ENCODE data around the gene ZBTB46. TPM values are rescaled to one million over a fixed set of nuclear protein-coding genes. Genes with fewer than 3 reads are reported as not detected.
"Not testable (repeated sequence)": the region's sequence is repeated elsewhere in the genome, so short reads cannot be mapped to it uniquely, and the experiment has no call there.

ZBTB46 gene
- total RNA-seq, 1 donor from 2014 or later, result 30.2 TPM

DNA sequence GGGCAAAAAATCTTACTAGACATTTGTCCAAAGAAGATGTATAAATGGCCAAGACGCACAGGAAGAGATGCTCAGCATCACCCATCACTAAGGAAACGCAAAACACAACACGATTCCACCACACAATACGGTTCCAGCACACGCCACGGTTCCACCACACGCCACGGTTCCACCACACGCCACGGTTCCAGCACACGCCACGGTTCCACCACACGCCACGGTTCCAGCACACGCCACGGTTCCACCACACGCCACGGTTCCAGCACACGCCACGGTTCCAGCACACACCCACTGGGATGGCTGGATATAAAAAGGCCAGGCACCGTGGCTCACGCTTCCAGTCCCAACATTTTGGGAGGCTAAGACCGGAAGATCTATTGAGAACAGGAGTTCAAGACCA is 54.2 kb downstream of the ZBTB46 start:
- intact Hi-C loops (cut with DNase I); DNase-seq (ENCODE audit: low spot score); ATAC-seq: not testable (repeated sequence)

DNA sequence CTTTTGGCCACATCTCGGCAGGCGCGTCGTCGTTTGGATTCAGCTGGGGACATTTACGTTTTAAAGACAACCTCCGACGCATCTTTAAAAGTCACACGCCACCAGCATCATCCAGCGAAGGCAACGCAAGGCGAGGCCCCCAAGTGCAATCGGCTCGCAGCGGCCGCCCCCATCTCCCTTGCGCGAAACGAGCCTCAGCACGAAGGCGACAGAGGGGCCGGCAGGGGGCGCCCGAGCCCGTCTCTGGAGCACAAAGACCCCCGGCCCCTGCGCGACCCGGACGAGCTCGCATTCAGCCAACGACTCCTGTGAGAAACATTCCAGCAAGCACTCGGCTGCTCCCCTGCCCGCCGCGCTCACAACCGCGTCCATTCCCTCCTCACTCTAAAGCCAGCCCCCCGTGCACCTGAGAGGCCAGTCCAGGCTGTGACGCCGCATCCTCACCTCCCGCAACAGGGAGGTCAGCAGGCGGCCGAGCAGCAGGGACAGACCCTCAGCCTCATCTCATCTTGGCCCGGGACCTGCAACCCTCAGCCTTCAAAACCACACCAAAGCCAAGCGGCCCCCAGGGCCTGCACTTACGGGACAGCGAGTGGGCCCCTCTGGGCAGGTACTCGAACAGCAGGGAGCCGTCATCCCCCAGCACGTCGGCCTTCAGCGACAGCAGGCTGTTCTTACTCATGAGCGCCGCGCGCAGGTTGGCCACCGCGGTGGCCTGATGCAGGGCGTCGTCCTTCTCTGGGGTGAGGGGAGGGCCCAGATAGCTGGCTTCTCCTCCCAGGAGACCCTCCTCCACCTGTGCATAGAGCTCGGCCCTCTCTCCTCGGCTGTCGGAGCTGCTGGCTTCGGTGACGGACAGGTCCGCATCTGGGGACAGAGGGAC is 55.7 kb downstream of the ZBTB46 start:
- DNase-seq (ENCODE audit: low spot score) (no peak), ATAC-seq (peak; percentile 62)
- intact Hi-C loops (cut with DNase I), result no loop called here

DNA sequence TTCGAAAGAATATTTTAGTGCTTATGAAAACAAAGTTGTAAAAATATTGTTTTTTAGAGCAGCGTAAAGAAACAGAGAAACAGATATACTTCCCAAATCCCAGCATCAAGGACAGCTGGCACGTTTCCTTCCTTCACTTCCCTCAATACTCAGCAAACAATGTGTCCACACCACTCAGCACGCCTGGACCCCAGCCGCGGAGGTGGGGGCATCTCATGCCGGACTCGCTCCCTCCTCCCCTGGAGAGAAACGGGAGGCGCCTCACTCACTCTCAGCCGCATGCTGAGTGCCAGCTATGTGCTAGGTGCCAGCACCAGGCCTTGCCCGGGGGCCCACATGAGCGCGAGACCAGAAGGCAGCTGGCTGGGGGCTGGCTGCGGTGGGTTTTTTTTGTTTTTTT is 56.8 kb downstream of the ZBTB46 start:
- DNase-seq (ENCODE audit: low spot score) (no peak), ATAC-seq (no peak)
- intact Hi-C loops (cut with DNase I), result no loop called here

DNA sequence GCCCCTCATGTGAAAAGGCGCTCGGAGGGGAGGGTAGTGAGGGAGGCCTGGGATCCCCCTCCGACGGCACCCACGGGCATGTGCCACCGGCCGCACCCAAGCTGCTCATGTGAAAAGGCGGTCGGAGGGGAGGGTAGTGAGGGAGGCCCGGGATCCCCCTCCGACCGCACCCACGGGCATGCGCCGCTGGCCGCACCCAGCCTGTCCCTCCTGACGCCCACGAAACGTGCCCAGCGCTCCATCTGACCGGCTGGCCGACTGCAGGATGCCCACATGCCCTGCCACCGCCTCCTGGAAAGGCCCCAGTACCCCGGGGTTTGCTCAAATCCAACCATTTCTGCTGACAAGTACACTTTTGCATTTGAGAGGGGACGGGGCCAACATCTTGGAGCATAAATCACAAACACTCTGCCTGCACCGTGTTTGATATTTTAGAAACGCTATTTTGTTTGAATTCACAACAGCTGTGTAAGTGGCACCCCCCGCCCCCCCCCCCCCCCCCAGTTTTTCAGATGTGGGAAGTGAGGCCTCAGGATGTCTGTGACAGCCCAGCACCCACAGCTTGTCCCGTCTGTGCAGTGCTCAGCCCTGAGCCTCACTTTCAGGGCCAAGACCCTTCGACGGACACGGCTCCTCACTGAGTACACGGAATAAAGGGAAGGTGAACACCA is 57.4 kb downstream of the ZBTB46 start:
- intact Hi-C loops (cut with DNase I), result no loop called here
- DNase-seq (ENCODE audit: low spot score), result no peak
- no peak for ATAC-seq

DNA sequence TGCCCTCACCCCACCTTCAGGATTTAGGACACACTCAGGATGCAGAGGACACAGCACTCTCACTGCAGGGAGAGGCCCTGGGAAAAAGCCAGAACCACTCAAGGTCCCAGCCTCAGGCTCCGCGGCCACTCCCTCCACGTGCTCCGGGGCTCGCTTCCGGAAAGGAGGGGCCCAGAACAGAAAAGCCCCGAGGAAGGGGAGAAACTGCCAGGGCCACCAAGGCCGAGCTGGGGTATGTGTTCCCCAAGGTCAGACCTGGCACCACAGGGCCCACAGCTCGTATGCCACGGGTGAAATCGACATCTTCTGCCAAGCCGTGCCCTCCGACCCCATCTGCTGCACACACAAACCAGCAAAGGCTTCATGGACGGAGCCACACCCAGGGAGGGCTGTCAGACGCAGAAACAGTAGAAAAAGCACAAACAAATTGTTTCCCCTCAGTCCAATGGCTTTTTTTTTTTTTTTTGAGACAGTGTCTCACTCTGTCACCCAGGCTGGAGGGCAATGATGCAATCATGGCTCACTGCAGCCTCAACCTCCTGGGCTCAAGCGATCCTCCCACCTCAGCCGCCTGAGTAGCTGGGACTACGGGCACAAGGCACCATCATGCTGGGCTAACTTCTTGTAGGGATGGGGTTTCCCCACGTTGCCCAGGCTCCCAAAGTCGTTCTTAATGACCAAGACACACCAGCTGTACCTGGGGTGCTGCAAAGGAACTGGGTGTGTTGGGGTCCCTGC is 58.1 kb downstream of the ZBTB46 start:
- intact Hi-C loops (cut with DNase I), result no loop called here
- DNase-seq (ENCODE audit: low spot score), result no peak
- peak; percentile 41 for ATAC-seq

DNA sequence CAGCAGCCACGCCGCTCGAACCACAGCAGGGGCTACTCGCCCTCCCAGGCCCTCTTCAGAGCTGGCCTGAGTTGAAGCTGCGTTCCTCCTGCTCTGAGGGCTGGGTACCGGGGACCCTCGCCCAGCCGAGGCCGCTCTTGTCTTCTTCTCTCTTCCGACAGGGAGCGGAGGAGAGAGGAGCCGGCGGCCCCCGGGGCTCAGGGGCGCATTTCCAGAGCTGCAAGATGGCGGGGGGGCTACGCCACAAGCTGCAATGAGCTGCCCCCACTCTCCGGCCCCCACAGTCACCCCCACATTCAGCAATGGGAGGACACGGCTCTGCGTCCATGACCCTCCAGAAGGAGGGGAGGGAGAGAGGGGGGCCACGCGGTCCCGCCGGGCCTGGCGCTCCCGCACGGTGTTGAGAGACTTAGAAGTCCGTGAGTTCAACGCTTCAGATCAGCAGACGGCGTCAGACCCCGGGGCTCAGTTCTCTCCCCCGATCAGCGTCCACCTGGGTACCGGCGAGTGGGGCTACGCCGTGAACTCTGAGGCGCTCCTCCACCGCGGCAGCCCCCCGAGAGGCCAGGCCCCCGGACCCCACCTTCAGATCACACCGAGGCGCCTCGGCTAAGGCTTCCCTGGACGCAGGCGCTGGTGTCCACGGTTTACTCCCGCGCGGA is 59.9 kb downstream of the ZBTB46 start:
- intact Hi-C loops (cut with DNase I), result no loop called here
- no peak for DNase-seq (ENCODE audit: low spot score)
- no peak for ATAC-seq

DNA sequence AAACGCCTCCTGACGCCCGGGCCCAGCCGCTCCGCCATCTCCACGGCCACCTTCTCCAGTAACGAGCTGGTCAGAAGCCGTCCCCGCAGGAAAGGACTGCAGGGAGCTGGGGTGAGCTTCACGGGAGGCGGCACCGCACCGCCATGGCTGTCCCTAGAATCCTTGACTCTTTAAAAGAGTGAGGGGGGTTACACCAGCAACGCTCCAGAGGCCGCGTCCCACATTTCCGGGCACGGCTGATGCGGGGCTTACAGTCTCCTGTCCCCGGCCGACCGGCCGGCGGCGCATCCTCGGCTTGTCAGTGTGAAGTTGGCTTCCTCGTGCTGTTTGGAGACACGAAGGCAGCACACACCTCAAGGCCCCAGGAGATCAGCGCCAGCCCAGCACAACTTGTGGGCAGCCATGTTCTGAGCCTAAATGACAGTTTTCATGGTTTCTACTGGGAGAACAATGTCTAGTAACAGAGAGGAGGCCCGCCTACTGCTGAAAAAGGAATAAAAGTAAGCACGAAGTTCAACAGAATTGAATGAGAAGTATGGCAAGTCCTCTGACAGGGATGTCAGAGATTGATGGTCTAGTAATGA is 61.1 kb downstream of the ZBTB46 start:
- intact Hi-C loops (cut with DNase I), result no loop called here
- ATAC-seq, result no peak
- no peak for DNase-seq (ENCODE audit: low spot score)

DNA sequence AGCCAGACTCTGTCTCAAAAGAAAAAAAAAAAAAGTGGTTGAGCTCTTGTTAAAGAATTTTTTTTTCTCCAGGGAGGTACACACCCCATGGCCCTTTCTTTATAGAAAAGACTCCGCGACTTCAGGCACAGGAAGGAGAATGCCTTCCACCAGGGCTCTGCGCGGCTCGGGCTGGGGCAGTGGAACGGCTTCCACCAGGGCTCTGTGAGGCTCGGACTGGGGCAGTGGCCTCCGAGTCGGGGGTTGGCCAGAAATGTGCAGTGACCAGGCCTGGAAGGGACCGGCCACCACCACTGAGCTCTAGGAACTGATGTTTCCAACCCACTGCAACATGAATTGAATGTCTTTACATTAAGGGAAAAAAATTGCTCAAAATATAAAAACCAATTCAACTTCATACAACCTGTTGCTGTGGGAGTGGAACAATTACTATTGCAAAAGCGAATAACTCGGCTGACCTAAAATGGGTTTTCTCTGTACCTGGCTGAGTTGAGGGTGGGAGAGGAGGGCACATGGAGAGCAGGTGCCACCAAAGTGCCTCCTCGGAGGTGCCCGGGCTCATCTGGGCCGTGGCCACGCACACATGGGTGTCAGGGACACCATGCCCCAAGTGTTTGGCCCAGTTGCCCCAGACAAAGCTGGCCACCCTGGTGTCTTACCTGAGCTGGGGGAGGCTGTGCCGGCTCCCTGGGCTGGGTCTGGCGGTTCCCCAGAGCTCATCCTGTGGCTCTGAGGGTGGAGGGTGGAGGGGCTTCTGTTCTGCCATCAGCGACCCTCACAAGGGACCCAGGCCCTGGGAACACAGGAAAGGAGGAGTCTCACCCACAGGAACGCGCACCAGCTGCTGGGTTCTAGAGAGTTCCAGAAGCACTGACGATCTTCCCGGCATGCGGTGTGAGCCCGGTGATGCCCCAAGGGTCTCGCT is 62.2 kb downstream of the ZBTB46 start:
- intact Hi-C loops (cut with DNase I), result no loop called here
- no peak for DNase-seq (ENCODE audit: low spot score)
- ATAC-seq, result no peak

DNA sequence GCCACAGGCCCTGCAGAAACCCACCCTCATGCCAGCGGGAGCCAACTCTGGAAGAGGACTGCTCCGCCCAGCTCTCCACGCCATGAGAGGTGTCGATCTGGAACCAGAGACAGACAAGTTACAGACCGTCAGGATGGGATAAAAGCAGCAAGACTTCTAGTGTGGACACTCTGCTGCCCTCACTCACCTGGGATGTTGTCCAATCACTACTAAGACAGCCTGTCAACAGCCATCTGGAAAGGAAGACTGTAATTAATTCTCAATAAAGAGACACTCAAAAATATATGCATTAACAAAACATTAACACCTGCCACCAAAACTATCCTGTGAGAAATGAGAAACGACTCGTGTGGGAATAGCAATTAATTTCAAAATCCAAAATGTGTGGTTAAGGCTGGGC is 63.2 kb downstream of the ZBTB46 start:
- no peak for ATAC-seq
- no peak for DNase-seq (ENCODE audit: low spot score)
- intact Hi-C loops (cut with DNase I), result no loop called here

DNA sequence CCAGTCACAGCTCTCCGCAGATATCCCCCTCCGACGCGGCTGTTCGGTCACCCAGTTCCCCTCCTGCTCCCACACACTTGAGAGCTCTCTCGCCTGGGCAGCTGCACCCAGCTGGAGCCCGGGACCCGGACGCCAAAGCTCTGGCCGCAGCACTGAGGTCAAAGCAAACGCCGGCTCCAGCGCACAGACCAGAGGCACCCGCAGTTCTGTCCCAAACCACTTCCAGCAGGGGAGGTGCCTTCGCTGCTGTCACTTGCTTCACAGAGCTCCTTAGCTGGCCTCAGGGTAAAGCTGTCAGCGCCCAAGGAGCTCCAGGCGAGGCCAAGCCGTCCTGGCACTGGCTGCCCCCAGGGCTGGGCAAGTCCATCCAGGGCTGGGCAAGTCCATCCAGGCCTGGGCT is 63.6 kb downstream of the ZBTB46 start:
- DNase-seq (ENCODE audit: low spot score) (no peak), ATAC-seq (no peak)
- intact Hi-C loops (cut with DNase I), result no loop called here

DNA sequence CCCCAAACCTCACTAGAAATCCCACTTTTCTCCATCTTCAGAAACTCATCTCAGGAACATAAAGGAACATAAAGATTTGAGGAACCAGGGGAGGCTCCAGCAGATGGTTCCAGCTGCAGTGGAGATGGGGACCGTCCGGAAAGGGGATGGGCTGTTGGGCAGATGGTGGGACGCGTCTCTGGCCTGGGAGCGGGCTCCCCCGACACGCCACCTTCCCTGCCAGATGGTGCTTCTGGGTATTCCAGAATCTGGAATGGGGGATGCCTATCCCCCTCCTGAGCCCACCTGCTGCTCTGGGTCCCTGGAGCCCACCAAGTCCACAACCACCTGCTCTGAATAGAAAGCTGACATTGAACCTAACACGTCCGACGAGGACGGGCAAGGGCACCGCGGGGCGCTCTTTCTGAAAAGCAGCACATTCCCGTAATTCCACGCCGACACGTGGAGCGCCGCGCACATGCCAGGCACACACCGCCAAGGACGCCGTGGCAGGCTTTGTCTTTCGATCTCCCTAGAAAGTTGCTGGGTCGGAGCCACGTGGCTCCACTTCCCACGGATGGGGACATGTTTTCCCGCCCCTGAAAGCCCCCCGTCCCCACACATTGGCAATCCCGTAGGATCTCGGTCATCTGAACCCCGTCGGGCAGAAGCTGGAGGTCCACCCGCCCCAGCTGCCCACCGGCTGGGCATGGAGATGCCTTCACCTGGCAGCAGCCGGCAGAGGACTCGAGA is 64.2 kb downstream of the ZBTB46 start:
- DNase-seq (ENCODE audit: low spot score) (no peak), ATAC-seq (no peak)
- intact Hi-C loops (cut with DNase I), result no loop called here

DNA sequence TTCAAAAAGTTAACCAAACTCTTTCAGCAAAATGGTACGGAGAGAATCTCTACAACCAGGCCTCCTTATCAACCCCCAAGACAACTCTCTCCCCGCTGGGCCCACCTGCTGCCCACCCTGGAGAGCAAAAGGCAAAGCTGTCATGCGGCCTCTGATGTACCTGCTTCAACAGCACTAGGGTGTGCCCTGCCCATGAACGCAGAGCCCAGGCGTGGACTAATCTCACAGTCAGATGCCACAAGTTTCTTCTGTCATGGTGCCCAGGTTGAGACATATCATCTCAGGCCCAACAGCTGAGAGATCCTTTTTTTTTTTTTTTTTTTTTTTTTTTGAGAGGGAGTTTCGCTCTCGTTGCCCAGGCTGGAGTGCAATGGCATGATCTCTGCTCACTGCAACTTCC is 65.2 kb downstream of the ZBTB46 start:
- intact Hi-C loops (cut with DNase I), result no loop called here
- DNase-seq (ENCODE audit: low spot score), result no peak
- no peak for ATAC-seq

DNA sequence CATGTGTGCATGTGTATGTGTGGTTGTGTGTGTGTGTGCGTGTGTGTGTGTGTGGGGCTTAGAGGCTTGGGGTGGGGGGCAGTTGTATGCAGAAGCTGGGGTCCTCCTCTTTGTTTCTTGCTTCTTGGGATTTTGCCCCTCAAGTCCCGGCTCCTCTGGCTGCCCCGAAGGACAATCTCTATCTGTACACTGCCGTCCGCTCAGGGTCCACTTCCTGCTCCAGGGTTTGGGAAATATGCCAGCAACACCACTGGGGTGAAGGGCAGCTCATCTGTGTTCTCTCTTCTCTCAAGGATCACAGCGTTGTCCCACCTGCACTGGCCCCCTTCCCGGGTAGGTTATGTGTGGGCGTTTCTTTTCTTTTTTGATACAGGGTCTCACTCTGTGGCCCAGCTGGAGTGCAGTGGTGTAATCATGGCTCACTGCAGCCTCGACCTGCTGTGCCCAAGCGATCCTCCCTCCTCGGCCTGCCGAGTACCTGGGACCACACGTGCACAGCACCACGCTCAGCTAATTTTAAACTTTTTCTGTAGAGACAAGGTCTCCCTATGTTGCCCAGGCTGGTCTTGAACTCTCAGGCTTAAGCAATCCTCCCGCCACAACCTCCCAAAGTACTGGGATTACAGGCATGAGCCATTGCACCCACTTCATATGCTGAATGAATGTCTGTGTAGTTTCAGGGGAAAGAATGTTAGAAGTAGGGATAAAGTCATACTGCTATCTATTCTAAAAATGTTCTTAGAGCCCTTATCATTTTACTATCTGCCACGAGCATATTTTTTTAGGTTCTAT is 65.8 kb downstream of the ZBTB46 start:
- intact Hi-C loops (cut with DNase I), result no loop called here
- no peak for DNase-seq (ENCODE audit: low spot score)
- no peak for ATAC-seq

DNA sequence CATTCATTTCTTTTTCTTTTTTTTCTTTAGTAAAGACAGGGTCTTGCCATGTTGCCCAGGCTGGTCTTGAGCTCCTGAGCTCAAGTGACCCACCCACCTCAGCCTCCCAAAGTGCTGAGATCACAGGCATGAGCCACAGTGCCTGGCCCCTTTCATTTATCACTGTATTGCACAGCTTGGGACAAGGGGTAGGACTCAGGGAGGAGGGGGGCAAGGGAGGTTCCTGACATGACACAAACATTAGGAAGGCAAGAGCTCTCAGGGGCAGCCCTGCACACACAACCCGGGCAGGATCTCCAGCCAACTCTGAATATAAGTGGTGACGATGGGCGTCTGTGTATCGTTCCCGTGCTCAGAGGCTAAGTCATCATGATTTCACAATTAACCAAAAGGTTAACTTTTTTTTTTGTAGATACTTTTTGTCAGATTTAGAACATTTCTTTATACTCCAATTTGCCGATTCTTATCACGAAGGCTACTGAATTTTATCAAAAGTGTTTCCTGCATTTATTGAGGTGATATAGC is 71.6 kb downstream of the ZBTB46 start:
- intact Hi-C loops (cut with DNase I), result no loop called here
- DNase-seq (ENCODE audit: low spot score), result no peak
- ATAC-seq, result no peak

DNA sequence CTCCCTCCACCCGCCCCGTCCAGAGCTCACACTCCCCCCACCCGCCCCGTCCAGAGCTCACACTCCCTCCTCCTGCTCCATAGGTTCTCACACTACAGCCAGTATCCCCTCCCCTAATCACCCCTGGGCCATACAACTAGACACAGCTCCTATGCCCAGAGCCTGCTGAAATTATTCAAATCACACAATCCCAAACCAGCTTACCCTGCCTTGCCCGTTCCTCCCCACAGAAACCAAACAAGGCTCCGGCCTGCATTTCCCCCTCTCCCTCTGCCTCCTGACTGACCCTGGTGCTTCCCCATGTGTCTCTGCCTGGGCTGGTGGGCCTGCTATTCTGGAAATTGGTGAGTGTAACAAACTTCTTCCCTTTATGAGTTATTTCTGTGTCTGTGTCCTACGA is 72.9 kb downstream of the ZBTB46 start:
- intact Hi-C loops (cut with DNase I), result no loop called here
- ATAC-seq (no peak), DNase-seq (ENCODE audit: low spot score) (no peak)

DNA sequence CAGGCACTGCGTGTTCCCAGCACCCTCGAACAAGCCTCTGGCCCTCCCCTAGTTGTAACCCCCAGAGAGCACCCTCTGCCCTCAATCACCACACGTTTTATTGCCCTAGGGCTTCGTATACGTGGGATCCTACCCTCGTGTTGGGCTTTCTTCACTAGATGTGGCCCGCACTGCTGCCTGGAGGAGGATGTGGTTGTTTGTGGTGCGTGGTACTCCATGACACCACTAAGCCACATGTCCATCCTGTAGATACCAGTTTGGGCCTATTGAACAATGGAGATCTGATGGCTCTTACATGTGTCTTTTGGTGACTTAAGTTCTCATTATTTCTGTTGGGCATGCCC is 74.4 kb downstream of the ZBTB46 start:
- DNase-seq (ENCODE audit: low spot score), result no peak
- intact Hi-C loops (cut with DNase I), result no loop called here
- no peak for ATAC-seq

All from sciatic nerve (tissue), 2 donors.